Sigmoid colon (tissue), 7 donors: ENCODE data around the gene RHEBL1. TPM values are rescaled to one million over a fixed set of nuclear protein-coding genes. Genes with fewer than 3 reads are reported as not detected.

Experiments
- DNase-seq: peaks from one replicate; pipeline ENCODE4 v3.0.0-alpha.2; 2019
- H3K27ac ChIP-seq, 4 donors: fragments of 200-600 bp; sonication (generic); one replicate each; pipeline ENCODE4 v1.5.1; 2016 to 2019; ENCODE audit warnings: mild to moderate bottlenecking in 1 of 4
- H3K27me3 ChIP-seq, 3 donors: fragments of 200-600 bp; sonication (generic); one replicate each; pipeline ENCODE4 v1.5.1; 2019; ENCODE audit warnings: mild to moderate bottlenecking in 1 of 3
- H3K36me3 ChIP-seq, 4 donors: fragments of 200-600 bp; sonication (generic); one replicate each; pipeline ENCODE4 v1.5.1; 2016 to 2019
- H3K4me1 ChIP-seq, 4 donors: fragments of 200-600 bp; sonication (generic); one replicate each; pipeline ENCODE4 v1.5.1; 2017 to 2019
- H3K4me3 ChIP-seq, 4 donors: fragments of 200-600 bp; sonication (generic); one replicate each; pipeline ENCODE4 v1.5.1; 2017 to 2019; ENCODE audit warnings: mild to moderate bottlenecking in 2 of 4, moderate library complexity in 1 of 4
- H3K9me3 ChIP-seq, 4 donors: fragments of 200-600 bp in 3 of 4; sonication (generic) in 3 of 4; one replicate each; pipeline versions ENCODE4 v1.5.1 to v1.6.1; 2013 to 2019
- EP300 ChIP-seq, 4 donors: sonication (generic); formaldehyde crosslinking; IDR thresholded peaks; one replicate each; pipeline ENCODE4 v1.6.1; 2017; ENCODE audit warnings: antibody characterized with exemption in 4 of 4
- POLR2A ChIP-seq, 2 donors: fragments of 450-650 bp; IDR thresholded peaks; one replicate each; pipeline ENCODE4 v1.6.1; 2016; ENCODE audit warnings: antibody characterized with exemption in 2 of 2, mild to moderate bottlenecking in 2 of 2, moderate library complexity in 2 of 2
- POLR2AphosphoS5 ChIP-seq, 4 donors: sonication (generic); formaldehyde crosslinking; IDR thresholded peaks; one replicate each; pipeline ENCODE4 v1.6.1; 2017; ENCODE audit warnings: antibody characterized with exemption in 4 of 4
- WGBS, 2 donors: extraction: QIAGEN DNeasy Blood & Tissue Kit; methylation state at CpG; one replicate each; pipeline ENCODE4 v1.1.7; 2013; 5-methylcytosine and 5-hydroxymethylcytosine counted together
- intact Hi-C: fragments of 100-400 bp; cut with DNase I; formaldehyde crosslinking; loops from one replicate; pipeline ENCODE4 v1.15.1; 2023
- polyA plus RNA-seq, 3 donors: library from polyadenylated mRNA; stranded (reverse); fragments of 200-250 nt; gene quantifications; one replicate each; pipeline ENCODE4 v1.2.3, GENCODE V29; 2013
- total RNA-seq, 4 donors: library from RNA; depleted of rRNA; stranded (reverse); fragments of >200 nt; gene quantifications; one replicate each; pipeline ENCODE4 v1.1.0, GENCODE V29; 2016
- TF ChIP-seq, protein P1 (sequence below), 4 experiments: fragments of 450-650 bp in 3 of 4; fragments of 200-600 bp in 1 of 4; IDR thresholded peaks; one replicate each; pipeline ENCODE4 v1.5.1; 2016 to 2019; ENCODE audit warnings: antibody characterized with exemption in 4 of 4, mild to moderate bottlenecking in 3 of 4, moderate library complexity in 2 of 4
- donor health status: healthy with polysubstance abuse.
- donor health status: Bipolar disorder and iron deficiency.
- donor health status: healthy.

RHEBL1 gene
- total and polyA plus RNA-seq, 7 donors: 0.36 to 2.2 TPM; not detected in 5

DNA sequence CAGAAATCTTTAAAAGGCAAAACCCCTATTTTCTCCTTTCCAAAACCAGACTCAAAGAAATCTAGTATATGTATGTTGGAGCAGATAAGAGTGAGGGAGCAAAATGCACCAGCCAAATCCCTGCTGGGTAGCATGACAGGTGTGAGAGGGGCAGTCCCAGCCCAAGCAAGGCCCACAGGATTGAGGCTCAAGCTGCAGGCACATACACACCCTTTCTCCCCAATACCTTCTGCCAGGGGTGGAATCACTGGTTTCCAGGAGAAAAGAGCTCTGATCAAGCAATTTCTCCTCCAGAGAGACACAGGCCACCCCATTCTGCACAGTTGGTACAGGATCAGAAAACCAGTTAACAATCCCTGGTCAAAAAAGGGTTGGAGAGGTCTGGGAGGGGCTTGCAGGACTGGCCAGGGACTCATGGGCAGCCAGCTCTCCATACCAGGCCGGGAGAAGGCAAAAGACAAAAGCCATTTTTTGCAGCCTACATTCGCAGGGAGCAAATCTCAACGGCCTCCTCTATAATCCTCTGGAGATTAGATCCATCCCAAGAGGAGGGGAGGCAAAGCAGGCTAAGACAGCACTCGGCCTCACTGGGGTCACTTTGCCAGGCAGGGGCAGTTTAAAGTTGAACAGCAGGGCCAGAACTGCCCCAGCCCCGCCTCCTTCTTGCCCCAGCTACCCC lies 11.3 kb downstream of the RHEBL1 start:
- no peaks in the 10 kb centered on the region for H3K9me3 ChIP-seq
- H3K4me3 ChIP-seq: peak overlapping the region; percentile 87 to 100 (median 98)
- TF ChIP-seq EP300 (IDR thresholded peaks at IDR 0.05) (no peak), POLR2A (IDR thresholded peaks at IDR 0.05) (no peak), POLR2AphosphoS5 (IDR thresholded peaks at IDR 0.05) (no peak)
- TF ChIP-seq, protein P1, sequence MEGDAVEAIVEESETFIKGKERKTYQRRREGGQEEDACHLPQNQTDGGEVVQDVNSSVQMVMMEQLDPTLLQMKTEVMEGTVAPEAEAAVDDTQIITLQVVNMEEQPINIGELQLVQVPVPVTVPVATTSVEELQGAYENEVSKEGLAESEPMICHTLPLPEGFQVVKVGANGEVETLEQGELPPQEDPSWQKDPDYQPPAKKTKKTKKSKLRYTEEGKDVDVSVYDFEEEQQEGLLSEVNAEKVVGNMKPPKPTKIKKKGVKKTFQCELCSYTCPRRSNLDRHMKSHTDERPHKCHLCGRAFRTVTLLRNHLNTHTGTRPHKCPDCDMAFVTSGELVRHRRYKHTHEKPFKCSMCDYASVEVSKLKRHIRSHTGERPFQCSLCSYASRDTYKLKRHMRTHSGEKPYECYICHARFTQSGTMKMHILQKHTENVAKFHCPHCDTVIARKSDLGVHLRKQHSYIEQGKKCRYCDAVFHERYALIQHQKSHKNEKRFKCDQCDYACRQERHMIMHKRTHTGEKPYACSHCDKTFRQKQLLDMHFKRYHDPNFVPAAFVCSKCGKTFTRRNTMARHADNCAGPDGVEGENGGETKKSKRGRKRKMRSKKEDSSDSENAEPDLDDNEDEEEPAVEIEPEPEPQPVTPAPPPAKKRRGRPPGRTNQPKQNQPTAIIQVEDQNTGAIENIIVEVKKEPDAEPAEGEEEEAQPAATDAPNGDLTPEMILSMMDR (IDR thresholded peaks at IDR 0.05): no peak
- 4 to 10% methylated on average over 5 of the region's 5 CpGs for WGBS, 2 donors
- H3K36me3 ChIP-seq: peaks cover 4 to 17% (median 14%) of the 10 kb centered on the region in 4 donors
- DNase-seq: no peak
- peak overlapping the region; percentile 6 to 99 (median 94) for H3K27ac ChIP-seq
- intact Hi-C loops: no loop called here
- H3K27me3 ChIP-seq: no peaks in the 10 kb centered on the region
- H3K4me1 ChIP-seq: peaks cover 0 to 63% (median 50%) of the 10 kb centered on the region in 4 donors

DNA sequence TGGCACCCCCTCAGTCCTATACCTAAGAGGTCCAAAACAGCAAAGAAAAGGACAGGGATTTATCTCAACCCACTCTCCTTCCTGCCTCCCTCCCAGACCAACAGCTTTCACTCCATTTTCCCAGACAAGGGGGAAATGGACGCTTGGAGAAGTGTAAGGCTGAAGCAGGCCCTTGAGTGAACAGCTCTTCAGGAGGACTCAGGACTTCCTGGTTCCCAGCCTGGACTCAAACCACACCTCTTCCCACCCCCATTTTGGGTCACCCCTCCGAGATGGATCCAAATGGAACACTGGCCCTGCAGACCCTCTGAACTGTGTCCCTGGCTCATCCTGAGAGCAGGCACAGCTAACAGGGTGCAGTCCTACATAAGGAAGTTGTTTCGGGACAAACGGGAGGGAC lies 11.9 kb downstream of the RHEBL1 start:
- H3K9me3 ChIP-seq: no peaks in the 10 kb centered on the region
- H3K27ac ChIP-seq: peak overlapping the region; percentile 6 to 99 (median 94)
- TF ChIP-seq, protein P1 (IDR thresholded peaks at IDR 0.05): no peak
- TF ChIP-seq POLR2AphosphoS5 (IDR thresholded peaks at IDR 0.05) (no peak), EP300 (IDR thresholded peaks at IDR 0.05) (no peak), POLR2A (IDR thresholded peaks at IDR 0.05) (no peak)
- H3K4me3 ChIP-seq: peak overlapping the region; percentile 87 to 100 (median 98)
- peaks cover 0 to 63% (median 50%) of the 10 kb centered on the region in 4 donors for H3K4me1 ChIP-seq
- H3K27me3 ChIP-seq: no peaks in the 10 kb centered on the region
- intact Hi-C loops: no loop called here
- H3K36me3 ChIP-seq: peaks cover 10 to 24% (median 20%) of the 10 kb centered on the region in 4 donors
- WGBS, 2 donors: 3 to 12% methylated on average over 4 of the region's 4 CpGs
- DNase-seq: no peak

DNA sequence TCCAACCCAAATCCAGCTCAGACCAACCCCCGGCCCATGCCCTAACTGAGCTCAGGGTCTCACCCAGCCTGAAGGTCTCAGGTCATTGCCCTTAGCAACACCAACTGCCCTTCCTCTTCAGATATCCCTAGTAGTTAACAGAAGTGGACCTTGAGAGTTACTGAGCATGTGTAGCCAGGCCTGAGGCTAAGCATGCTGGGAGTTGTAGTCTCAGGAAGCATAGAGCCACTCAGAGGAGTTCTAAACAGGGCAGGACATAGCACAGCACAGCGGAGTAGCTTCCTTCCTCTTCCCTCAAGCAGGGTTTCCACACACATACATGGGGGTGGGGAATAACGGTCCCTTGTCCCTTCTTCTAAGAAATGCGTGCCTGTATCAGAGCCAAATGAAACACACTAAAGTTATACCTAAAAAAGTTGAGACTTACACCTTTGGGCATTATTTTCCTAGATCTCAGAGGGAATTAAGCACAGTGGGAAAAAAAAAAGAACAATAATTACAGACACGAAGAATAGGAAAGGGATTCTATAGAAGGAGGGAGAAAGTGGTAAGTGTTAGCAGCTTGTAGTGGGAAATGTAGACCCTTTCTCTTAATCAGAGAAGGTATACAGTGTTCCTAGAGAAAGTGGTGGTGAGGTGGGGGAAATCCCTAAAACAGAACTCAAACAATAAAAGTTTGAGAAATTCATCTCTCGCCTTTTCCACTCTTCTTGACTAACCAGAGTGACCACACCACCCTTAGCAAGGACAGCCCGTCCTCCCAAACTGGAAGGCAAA lies 13.6 kb downstream of the RHEBL1 start:
- Histone ChIP-seq H3K4me3 (peak overlapping the region in 2 of 4 donors; percentile 5 to 95), H3K4me1 (peaks cover 0 to 56% (median 45%) of the 10 kb centered on the region in 4 donors), H3K36me3 (peaks cover 16 to 41% (median 37%) of the 10 kb centered on the region in 4 donors), H3K27me3 (no peaks in the 10 kb centered on the region), H3K9me3 (no peaks in the 10 kb centered on the region), H3K27ac (peak overlapping the region in 3 of 4 donors; percentile 26 to 99 (median 94))
- intact Hi-C loops: no loop called here
- no peak for TF ChIP-seq POLR2A (IDR thresholded peaks at IDR 0.05)
- no peak for TF ChIP-seq EP300 (IDR thresholded peaks at IDR 0.05)
- TF ChIP-seq, protein P1 (IDR thresholded peaks at IDR 0.05): no peak
- peak in 1 of 4 donors; percentile 51 for TF ChIP-seq POLR2AphosphoS5 (IDR thresholded peaks at IDR 0.05)
- DNase-seq: peak; percentile 82
- WGBS, 2 donors: 35 to 45% methylated on average over 7 of the region's 7 CpGs

DNA sequence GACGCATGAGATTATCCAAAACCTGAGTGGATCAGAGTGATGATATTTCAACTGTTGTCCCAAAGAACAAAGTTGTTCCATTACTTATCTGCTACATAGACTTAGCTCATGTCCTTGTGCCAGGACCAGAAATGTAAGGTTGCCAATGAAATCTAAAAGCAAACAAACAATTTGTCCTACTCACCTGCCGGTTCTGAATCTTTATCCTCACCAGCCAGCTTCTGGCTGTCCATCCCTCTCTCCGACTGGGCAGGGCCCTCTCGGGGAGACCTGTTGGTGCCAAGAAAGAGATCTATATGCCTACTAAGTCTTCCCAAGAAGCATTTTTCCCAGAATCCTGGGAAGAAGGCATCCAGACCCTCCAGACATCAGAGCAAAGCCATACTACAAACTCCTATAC lies 14.7 kb downstream of the RHEBL1 start:
- no peaks in the 10 kb centered on the region for H3K27me3 ChIP-seq
- no peak for DNase-seq
- no peaks in the 10 kb centered on the region for H3K9me3 ChIP-seq
- peaks cover 27 to 51% (median 48%) of the 10 kb centered on the region in 4 donors for H3K36me3 ChIP-seq
- no peak overlapping the region for H3K27ac ChIP-seq
- WGBS, 2 donors: 52 to 77% methylated on average over 4 of the region's 4 CpGs
- peaks cover 0 to 56% (median 44%) of the 10 kb centered on the region in 4 donors for H3K4me1 ChIP-seq
- intact Hi-C loops: no loop called here
- no peak for TF ChIP-seq POLR2A (IDR thresholded peaks at IDR 0.05)
- TF ChIP-seq, protein P1 (IDR thresholded peaks at IDR 0.05): no peak
- no peak for TF ChIP-seq POLR2AphosphoS5 (IDR thresholded peaks at IDR 0.05)
- H3K4me3 ChIP-seq: no peak overlapping the region
